Activated naive CD4-positive, alpha-beta T cell treated with anti-CD3 and anti-CD28 coated beads, Interleukin-2, amount 50 U/mL, for 24 hours (primary cell): ENCODE data around the gene KCNB1.

Experiments
- H3K27ac Mint-ChIP-seq: one replicate; pipeline ENCODE4 v1.8.0; 2021; ENCODE audit warnings: mild to moderate bottlenecking, mixed read lengths
- H3K27me3 Mint-ChIP-seq: one replicate; pipeline ENCODE4 v1.8.0; 2021; ENCODE audit warnings: mixed read lengths
- H3K36me3 Mint-ChIP-seq: one replicate; pipeline ENCODE4 v1.8.0; 2021; ENCODE audit warnings: mixed read lengths
- H3K4me1 Mint-ChIP-seq: one replicate; pipeline ENCODE4 v1.8.0; 2021; ENCODE audit warnings: mixed read lengths
- H3K4me3 Mint-ChIP-seq: one replicate; pipeline ENCODE4 v1.8.0; 2021; ENCODE audit warnings: mild to moderate bottlenecking, mixed read lengths
- H3K9me3 Mint-ChIP-seq: one replicate; pipeline ENCODE4 v1.8.0; 2021; ENCODE audit warnings: mixed read lengths

KCNB1 gene

GRCh38 chr20:49360242-49360968, 122.1 kb downstream of the KCNB1 start:
- H3K27me3 Mint-ChIP-seq = peaks cover 3% of the 10 kb centered on the region

GRCh38 chr20:49356676-49357075, 125.8 kb downstream of the KCNB1 start:
- Mint-ChIP-seq H3K4me1 (no peaks in the 10 kb centered on the region), H3K27ac (no peak overlapping the region), H3K9me3 (no peaks in the 10 kb centered on the region), H3K4me3 (no peak overlapping the region), H3K36me3 (no peaks in the 10 kb centered on the region), H3K27me3 (peaks cover 6% of the 10 kb centered on the region)

More at GRCh38 chr20:49360242-49360968, 122.1 kb downstream of the KCNB1 start:
- H3K9me3 Mint-ChIP-seq = no peaks in the 10 kb centered on the region
- H3K36me3 Mint-ChIP-seq = no peaks in the 10 kb centered on the region
- H3K27ac Mint-ChIP-seq = no peak overlapping the region
- H3K4me3 Mint-ChIP-seq = no peak overlapping the region
- H3K4me1 Mint-ChIP-seq = no peaks in the 10 kb centered on the region

DNA sequence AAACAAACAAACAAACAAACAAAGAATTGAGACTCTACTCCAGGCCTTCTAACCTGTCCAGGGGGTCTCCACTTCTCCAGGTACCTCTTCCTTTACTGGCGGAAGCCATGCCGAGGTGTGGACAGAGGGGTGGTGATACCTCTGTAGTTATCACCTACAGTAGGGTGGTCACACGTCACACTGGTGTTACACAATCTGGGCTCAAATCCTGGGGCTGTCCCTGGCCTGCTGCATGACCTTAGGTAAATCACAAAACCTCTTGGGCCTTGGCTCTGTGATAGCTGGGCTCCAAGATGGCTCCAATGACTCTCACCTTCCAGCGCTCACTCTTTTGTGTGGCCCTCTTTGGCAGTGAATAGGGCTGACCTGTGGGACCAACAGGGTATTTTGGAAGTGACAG, 127.8 kb downstream of the KCNB1 start:
- Mint-ChIP-seq H3K9me3 (no peaks in the 10 kb centered on the region), H3K36me3 (no peaks in the 10 kb centered on the region), H3K27ac (no peak overlapping the region), H3K4me3 (no peak overlapping the region), H3K4me1 (no peaks in the 10 kb centered on the region), H3K27me3 (peaks cover 4% of the 10 kb centered on the region)

DNA sequence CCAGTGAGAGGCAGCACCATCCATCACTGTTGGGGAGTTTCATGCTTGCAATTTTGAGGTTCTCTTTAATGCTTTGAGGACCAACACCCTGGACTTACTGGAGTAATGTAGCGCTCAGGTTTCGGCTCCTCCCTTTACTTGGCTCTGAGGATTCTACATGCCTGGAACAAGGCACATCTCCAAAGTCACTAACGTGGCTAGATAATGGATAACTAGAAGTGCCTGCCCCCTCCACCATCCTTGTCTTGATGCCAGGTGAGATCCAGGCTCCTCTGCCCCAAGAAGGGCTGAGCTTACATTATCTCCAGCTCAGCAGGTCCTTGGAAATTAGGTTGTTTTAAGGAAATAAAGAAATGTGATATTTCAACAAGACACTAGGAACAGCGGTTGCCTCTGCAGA, 129.1 kb downstream of the KCNB1 start:
- no peaks in the 10 kb centered on the region for H3K36me3 Mint-ChIP-seq
- no peak overlapping the region for H3K4me3 Mint-ChIP-seq
- no peaks in the 10 kb centered on the region for H3K4me1 Mint-ChIP-seq
- no peaks in the 10 kb centered on the region for H3K9me3 Mint-ChIP-seq
- H3K27ac Mint-ChIP-seq = no peak overlapping the region
- H3K27me3 Mint-ChIP-seq = peaks cover 4% of the 10 kb centered on the region

DNA sequence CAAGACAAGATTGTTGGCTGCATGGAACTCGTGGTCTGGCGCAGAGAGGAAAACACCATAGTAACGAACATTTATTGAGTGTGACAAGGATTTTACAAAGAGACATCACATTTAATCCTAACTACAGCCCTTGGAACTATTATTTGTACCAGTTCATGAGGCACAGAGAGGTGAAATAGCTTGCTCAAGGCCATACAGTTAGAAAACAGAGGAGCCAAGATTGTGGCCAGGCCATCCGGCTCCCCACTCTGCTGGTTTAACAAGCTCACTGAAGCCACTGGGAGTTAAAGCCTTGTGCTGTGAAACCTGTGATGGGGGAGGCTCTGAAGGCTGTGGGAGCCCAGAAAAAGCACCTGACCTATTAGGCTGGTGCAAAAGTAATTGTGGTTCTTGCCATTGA, 129.7 kb downstream of the KCNB1 start:
- Mint-ChIP-seq H3K9me3 (no peaks in the 10 kb centered on the region), H3K4me1 (peaks cover 1% of the 10 kb centered on the region), H3K27me3 (peaks cover 4% of the 10 kb centered on the region), H3K4me3 (no peak overlapping the region), H3K27ac (no peak overlapping the region), H3K36me3 (no peaks in the 10 kb centered on the region)

GRCh38 chr20:49351775-49352174, 130.7 kb downstream of the KCNB1 start:
- H3K36me3 Mint-ChIP-seq = no peaks in the 10 kb centered on the region
- peaks cover 4% of the 10 kb centered on the region for H3K4me1 Mint-ChIP-seq
- no peak overlapping the region for H3K27ac Mint-ChIP-seq
- peaks cover 4% of the 10 kb centered on the region for H3K27me3 Mint-ChIP-seq
- H3K9me3 Mint-ChIP-seq = no peaks in the 10 kb centered on the region
- H3K4me3 Mint-ChIP-seq = no peak overlapping the region

- H3K4me3 Mint-ChIP-seq = no peak overlapping the region
- H3K9me3 Mint-ChIP-seq = no peaks in the 10 kb centered on the region
- H3K27me3 Mint-ChIP-seq = peaks cover 4% of the 10 kb centered on the region
- peaks cover 4% of the 10 kb centered on the region for H3K4me1 Mint-ChIP-seq
- H3K36me3 Mint-ChIP-seq = no peaks in the 10 kb centered on the region
- H3K27ac Mint-ChIP-seq = no peak overlapping the region
These were observed 132.7 kb downstream of the KCNB1 start for GRCh38 chr20:49349694-49350252.

DNA sequence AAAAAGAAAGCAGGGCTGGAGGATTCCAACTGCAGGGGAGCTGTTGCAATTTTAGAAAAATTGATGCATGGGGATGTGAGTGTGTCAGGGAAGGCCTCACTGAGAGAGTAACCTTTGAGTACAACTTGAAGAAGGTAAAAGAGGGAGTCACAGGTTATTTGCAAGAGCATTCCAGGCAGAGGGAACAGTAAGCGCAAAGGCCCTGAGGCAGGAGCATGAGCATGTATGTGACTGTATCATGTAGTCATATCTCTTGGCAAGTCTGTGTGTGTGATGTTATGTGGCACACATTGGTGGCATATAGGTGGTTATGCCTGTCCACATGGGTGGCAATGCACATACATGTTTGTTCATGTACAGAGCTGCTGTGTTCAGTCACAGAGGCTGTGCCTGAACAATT, 133.4 kb downstream of the KCNB1 start:
- no peaks in the 10 kb centered on the region for H3K36me3 Mint-ChIP-seq
- no peaks in the 10 kb centered on the region for H3K9me3 Mint-ChIP-seq
- no peak overlapping the region for H3K4me3 Mint-ChIP-seq
- peaks cover 4% of the 10 kb centered on the region for H3K27me3 Mint-ChIP-seq
- H3K4me1 Mint-ChIP-seq = peaks cover 4% of the 10 kb centered on the region
- no peak overlapping the region for H3K27ac Mint-ChIP-seq

- no peaks in the 10 kb centered on the region for H3K9me3 Mint-ChIP-seq
- H3K27ac Mint-ChIP-seq = no peak overlapping the region
- peaks cover 4% of the 10 kb centered on the region for H3K27me3 Mint-ChIP-seq
- H3K4me1 Mint-ChIP-seq = peaks cover 4% of the 10 kb centered on the region
- H3K36me3 Mint-ChIP-seq = no peaks in the 10 kb centered on the region
- no peak overlapping the region for H3K4me3 Mint-ChIP-seq
These were observed 133.9 kb downstream of the KCNB1 start for GRCh38 chr20:49348563-49348962.

DNA sequence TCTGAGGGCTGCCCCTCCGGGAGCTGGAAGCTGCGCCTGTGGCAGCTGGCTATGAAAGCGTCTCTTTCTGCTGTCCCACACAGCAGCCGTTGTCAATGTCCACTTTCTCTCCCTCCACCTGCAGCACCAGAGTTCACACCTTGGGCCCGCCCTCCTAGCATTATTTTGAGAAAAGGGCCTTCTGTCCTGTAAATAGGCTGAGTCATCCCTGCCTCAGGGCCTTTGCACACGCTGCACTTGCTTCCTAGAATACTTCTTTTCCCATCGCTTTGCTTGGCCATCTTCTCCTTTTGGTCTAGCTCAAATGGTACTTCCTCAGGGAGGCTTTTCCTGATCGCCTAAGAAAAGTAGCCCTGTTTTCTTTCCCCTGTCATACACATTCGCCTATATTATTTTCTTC, 135.3 kb downstream of the KCNB1 start:
- Mint-ChIP-seq H3K4me3 (no peak overlapping the region), H3K27ac (no peak overlapping the region), H3K4me1 (peaks cover 4% of the 10 kb centered on the region), H3K27me3 (peaks cover 4% of the 10 kb centered on the region), H3K9me3 (no peaks in the 10 kb centered on the region), H3K36me3 (no peaks in the 10 kb centered on the region)

DNA sequence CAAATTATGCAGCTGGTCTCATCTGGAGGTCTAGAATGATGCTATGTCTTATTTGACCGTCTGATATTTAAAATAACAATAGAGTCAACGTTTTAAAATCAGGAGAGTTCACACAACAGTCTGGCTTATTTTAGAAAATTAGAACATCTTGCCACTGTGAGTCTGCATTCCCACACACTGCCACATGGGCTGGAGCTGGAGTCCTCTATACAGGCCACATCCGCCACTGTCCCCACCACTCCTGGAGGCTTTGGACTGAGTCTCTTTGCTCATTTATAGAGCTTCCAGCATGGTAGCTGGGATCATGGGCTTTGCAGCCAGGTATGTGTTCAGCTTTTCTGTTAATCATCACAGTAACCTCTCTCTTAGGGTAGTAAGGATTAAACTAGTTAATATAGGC, 135.8 kb downstream of the KCNB1 start:
- no peaks in the 10 kb centered on the region for H3K27me3 Mint-ChIP-seq
- no peaks in the 10 kb centered on the region for H3K9me3 Mint-ChIP-seq
- H3K36me3 Mint-ChIP-seq = no peaks in the 10 kb centered on the region
- H3K4me1 Mint-ChIP-seq = peaks cover 4% of the 10 kb centered on the region
- no peak overlapping the region for H3K27ac Mint-ChIP-seq
- H3K4me3 Mint-ChIP-seq = no peak overlapping the region

DNA sequence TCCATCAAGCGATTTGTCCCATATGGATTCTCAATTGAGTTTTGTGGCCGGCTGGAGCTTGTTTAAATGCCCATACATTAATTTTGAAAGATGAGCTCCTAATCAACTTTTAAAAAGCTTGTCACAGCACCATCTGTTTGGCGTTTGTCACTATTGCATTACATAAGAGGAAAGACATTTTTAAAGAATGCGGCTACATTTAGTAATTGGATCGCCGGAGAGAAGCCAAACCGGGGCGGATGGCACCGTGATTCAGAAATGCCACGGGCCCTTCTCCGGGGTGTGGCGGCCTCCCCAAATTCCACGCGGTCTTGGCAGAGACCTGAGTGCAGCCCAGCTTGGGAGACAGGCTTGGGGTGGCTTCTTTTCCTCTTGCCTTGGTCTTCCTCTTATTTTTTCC, 136.9 kb downstream of the KCNB1 start:
- H3K27ac Mint-ChIP-seq = no peak overlapping the region
- H3K36me3 Mint-ChIP-seq = no peaks in the 10 kb centered on the region
- H3K27me3 Mint-ChIP-seq = no peaks in the 10 kb centered on the region
- H3K4me1 Mint-ChIP-seq = peaks cover 4% of the 10 kb centered on the region
- no peaks in the 10 kb centered on the region for H3K9me3 Mint-ChIP-seq
- no peak overlapping the region for H3K4me3 Mint-ChIP-seq

DNA sequence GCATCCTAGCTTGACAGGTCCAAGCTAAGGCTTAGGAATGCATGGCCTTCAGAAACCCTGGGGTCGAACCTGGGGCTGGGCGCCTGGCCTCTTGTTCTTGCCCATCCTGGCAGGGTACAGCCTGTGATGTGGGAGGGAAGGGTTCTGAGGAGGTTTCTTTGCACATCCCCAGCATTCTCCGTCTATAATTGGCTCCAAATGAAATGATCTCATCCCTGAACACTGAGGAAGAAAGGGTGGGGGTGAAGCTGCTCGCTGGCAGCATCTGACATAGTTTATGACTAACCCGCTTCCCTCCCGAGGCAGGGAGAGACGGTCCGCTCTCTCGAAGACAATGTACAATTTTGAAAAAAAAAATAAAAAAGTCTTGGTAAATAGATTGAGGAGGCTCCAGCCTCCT, 137.5 kb downstream of the KCNB1 start:
- Mint-ChIP-seq H3K27me3 (no peaks in the 10 kb centered on the region), H3K4me3 (no peak overlapping the region), H3K27ac (no peak overlapping the region), H3K36me3 (no peaks in the 10 kb centered on the region), H3K4me1 (peaks cover 4% of the 10 kb centered on the region), H3K9me3 (no peaks in the 10 kb centered on the region)

DNA sequence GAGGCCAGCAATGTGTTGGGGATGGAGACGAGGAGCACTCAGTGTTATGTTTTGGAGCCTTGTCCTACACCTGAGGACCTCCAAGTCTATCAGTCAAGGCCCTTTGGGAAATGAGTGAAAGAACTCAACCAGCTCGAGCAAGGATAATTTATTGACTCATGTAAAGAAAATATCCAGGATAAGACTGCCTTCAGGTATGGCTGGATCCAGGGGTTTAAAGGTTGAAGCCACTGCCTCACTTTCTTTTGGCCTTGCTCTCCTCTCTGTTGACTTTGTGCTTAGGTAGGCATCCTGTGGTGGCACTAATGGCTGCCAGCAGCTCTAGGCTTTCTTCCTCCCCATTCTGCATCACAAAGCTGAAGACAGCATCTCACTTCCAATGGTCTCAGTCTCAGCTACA, 138.3 kb downstream of the KCNB1 start:
- Mint-ChIP-seq H3K27me3 (no peaks in the 10 kb centered on the region), H3K9me3 (no peaks in the 10 kb centered on the region), H3K36me3 (no peaks in the 10 kb centered on the region), H3K4me1 (peaks cover 4% of the 10 kb centered on the region), H3K4me3 (no peak overlapping the region), H3K27ac (no peak overlapping the region)

- H3K27ac Mint-ChIP-seq = no peak overlapping the region
These were observed 139.2 kb downstream of the KCNB1 start for GRCh38 chr20:49343246-49343645.

GRCh38 chr20:49340161-49340966, 142.1 kb downstream of the KCNB1 start:
- Mint-ChIP-seq H3K4me3 (no peak overlapping the region), H3K4me1 (no peaks in the 10 kb centered on the region), H3K36me3 (no peaks in the 10 kb centered on the region), H3K9me3 (no peaks in the 10 kb centered on the region), H3K27me3 (no peaks in the 10 kb centered on the region), H3K27ac (no peak overlapping the region)

More at GRCh38 chr20:49343246-49343645, 139.2 kb downstream of the KCNB1 start:
- Mint-ChIP-seq H3K4me3 (no peak overlapping the region), H3K36me3 (no peaks in the 10 kb centered on the region), H3K27me3 (no peaks in the 10 kb centered on the region), H3K9me3 (no peaks in the 10 kb centered on the region), H3K4me1 (peaks cover 4% of the 10 kb centered on the region)
